ENCODE results near the gene CNR1.

CNR1 gene

GRCh38 chr6:88143421-88144157 is 22.6 kb downstream of the CNR1 start:
- no peak for DNase-seq (ENCODE audit: low spot score)

GRCh38 chr6:88142297-88142668 is 23.9 kb downstream of the CNR1 start:
- DNase-seq (ENCODE audit: low spot score): no peak

GRCh38 chr6:88141561-88142296 is 24.4 kb downstream of the CNR1 start:
- DNase-seq (ENCODE audit: low spot score): no peak

GRCh38 chr6:88137915-88138314 is 28.2 kb downstream of the CNR1 start:
- no peak for DNase-seq (ENCODE audit: low spot score)

DNA sequence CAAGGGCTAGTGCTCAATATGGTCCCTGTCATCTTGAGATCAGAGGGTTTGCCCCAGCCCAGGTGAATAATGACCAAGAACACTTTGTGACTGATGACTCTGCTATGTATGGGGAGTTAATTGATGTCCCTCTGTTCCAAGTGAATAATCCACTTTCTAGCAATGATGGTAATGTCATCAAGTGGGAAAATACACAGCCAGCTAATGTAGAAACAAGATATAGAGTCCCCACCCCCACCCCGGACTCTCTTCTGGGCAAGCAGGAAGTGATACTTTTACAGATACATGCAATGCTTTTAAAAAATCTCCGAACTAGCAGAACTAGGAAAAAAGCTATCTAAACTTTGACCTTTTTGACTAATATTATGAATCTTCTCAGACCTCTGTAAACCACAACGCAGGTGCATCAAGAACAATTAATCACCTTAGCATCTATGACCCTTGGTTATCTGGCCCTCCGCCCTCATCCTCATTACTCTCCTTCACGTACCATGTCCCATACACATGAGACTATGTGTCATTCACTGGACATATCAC is 30.5 kb downstream of the CNR1 start:
- DNase-seq (ENCODE audit: low spot score): no peak

- no peak for DNase-seq (ENCODE audit: low spot score)
Observed at GRCh38 chr6:88134575-88134974, 31.6 kb downstream of the CNR1 start.

DNA sequence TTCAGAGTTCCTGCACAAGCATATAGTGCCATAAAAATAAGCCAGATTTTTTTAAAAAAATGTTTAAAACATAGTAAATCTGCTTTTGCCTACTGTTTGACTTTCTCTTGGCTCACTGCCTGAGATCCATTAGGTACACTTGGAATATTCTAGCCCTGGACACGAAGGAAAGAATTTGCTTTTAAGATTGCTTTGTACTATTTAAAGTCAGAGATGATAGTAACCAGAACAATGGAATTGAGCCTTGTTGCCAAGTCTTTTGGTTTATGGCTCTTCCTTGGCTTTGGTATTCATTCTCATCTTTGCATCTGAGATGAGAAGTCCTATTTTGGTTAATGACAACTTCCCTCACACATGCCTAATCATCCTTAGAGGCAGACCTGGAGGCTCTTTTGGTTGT is 32.4 kb downstream of the CNR1 start:
- no peak for DNase-seq (ENCODE audit: low spot score)

DNA sequence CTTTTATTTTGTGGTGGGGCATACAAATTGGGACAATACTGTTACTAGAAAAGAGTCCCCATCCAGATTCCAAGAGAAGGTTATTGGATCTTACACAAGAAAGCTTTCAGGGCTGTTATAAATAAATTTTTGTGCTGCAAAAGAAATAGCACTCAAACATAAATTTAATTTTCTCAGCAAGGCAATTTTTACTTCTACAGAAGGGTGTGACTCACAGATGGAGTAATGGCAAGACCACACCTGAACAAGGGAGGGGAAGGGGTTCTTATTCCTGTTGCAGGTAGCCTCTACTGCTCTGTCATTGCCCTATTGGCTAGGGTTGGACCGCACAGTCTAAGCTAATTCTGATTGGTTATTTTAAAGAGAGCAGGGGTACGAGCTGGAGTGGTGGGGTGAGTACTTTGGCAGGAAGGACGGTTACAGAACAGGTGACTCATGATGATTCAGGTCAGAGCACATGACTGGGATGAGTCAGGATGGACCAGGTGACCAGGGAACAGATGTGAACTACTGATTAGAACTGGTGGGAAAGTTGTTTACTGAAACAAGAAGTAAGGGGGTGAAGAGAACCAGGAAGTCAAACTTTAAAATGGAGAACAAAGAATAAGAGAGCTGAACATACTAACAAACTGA is 41.1 kb downstream of the CNR1 start:
- no peak for DNase-seq (ENCODE audit: low spot score)

DNA sequence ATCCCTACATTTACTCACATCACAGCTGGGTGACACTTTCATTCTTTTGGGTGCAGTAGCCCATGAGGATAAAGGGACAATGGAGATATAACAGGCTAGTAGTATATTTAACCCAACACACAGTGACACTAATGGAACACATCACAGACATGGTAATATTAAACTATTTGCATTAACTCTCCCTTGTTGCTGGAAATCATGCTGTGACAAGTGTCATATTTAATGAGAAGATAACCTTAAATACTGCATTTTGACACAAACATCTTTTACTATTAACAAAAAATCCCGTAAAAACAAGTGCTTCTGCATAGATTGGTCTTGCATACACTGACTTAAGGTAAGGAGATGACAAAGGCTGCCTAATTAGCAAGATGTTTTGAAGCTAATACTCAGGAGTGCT is 45.5 kb downstream of the CNR1 start:
- no peak for DNase-seq (ENCODE audit: low spot score)

- no peak for DNase-seq (ENCODE audit: low spot score)
Observed at GRCh38 chr6:88119769-88120168, 46.4 kb downstream of the CNR1 start.

- no peak for DNase-seq (ENCODE audit: low spot score)
Observed at GRCh38 chr6:88116276-88116675, 49.9 kb downstream of the CNR1 start.

DNA sequence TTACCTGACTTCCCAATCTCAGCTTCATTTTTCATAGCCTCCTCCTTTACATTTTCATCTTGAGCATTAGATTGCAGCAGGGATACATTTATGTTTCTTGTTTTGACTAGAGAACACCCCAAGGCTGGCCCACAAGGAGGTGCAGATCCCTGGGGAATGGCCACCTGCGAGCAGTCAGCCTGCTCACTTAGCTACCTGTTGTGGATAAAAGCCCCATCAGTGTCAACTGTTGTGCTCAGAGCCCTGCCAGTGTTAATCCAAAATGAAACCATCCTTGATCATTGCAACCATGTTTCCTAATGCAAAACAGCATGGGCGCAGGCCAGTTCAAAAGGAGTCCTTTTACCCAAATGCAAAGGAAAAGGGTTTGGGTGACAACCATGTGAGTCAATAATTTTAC is 50.8 kb downstream of the CNR1 start:
- DNase-seq (ENCODE audit: low spot score): no peak

DNA sequence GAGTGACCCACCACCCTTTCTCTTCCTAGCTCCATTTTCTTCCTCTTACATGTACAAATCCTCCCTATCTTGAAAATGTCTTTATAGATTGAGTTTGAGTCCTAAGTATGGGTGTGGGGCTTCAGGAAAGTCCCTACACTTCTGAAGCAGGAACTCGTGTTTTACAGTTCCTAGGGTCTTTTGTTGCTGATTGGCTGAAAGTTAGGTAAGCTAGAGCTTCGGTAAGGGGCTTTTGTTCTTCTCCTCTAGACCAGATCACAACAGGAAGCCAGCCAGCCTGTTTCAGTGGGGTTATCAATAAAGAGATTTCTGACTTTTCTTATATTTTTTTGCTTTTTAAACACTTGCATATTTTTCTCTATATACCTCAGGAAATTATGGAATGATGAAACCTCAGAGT is 51.3 kb downstream of the CNR1 start:
- DNase-seq (ENCODE audit: low spot score): no peak

GRCh38 chr6:88111991-88112390 is 54.2 kb downstream of the CNR1 start:
- no peak for DNase-seq (ENCODE audit: low spot score)

GRCh38 chr6:88107241-88107640 is 58.9 kb downstream of the CNR1 start:
- DNase-seq (ENCODE audit: low spot score): no peak

DNA sequence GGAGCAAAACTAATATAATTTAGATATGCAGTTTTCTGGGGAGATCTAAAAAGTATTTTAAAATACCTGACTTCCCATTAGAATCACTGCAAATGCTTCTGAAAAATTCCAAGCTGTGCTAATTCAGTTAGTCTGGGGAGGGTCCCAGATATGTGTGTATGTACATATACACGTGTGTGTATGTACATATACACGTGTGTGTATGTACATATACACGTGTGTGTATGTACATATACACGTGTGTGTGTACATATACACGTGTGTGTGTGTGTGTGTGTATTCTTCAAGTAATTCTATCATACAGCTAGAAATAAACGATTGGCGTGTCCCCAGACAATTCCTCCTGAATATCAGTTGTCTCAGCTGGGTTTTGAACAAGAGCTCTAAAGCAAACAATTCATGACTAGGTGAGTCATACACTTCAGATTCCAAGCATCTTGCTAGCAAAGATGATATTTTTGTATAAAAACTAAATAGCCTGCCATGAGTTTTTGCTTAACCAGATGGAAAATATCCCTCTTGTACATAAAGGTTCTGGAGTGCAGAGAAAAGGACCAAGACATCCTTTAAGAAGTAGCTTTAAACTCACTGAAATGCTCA is 60.3 kb downstream of the CNR1 start:
- DNase-seq (ENCODE audit: low spot score): no peak
